NOMO-1 (cell line): ENCODE results near the gene LIME1.
"Not testable (repeated sequence)": the region's sequence is repeated elsewhere in the genome, so short reads cannot be mapped to it uniquely, and the experiment has no call there.

Source experiments
- DNase-seq, 2 experiments: peaks; one replicate each; lab custom pipeline; 2025; ENCODE audit not compliant: unreplicated experiment in 2 of 2; lab: John Stamatoyannopoulos, UW

Gene LIME1

DNA sequence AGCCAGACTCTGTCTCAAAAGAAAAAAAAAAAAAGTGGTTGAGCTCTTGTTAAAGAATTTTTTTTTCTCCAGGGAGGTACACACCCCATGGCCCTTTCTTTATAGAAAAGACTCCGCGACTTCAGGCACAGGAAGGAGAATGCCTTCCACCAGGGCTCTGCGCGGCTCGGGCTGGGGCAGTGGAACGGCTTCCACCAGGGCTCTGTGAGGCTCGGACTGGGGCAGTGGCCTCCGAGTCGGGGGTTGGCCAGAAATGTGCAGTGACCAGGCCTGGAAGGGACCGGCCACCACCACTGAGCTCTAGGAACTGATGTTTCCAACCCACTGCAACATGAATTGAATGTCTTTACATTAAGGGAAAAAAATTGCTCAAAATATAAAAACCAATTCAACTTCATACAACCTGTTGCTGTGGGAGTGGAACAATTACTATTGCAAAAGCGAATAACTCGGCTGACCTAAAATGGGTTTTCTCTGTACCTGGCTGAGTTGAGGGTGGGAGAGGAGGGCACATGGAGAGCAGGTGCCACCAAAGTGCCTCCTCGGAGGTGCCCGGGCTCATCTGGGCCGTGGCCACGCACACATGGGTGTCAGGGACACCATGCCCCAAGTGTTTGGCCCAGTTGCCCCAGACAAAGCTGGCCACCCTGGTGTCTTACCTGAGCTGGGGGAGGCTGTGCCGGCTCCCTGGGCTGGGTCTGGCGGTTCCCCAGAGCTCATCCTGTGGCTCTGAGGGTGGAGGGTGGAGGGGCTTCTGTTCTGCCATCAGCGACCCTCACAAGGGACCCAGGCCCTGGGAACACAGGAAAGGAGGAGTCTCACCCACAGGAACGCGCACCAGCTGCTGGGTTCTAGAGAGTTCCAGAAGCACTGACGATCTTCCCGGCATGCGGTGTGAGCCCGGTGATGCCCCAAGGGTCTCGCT lies 32.4 kb downstream of the LIME1 start:
- no peak for DNase-seq

DNA sequence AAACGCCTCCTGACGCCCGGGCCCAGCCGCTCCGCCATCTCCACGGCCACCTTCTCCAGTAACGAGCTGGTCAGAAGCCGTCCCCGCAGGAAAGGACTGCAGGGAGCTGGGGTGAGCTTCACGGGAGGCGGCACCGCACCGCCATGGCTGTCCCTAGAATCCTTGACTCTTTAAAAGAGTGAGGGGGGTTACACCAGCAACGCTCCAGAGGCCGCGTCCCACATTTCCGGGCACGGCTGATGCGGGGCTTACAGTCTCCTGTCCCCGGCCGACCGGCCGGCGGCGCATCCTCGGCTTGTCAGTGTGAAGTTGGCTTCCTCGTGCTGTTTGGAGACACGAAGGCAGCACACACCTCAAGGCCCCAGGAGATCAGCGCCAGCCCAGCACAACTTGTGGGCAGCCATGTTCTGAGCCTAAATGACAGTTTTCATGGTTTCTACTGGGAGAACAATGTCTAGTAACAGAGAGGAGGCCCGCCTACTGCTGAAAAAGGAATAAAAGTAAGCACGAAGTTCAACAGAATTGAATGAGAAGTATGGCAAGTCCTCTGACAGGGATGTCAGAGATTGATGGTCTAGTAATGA lies 33.5 kb downstream of the LIME1 start:
- no peak for DNase-seq

DNA sequence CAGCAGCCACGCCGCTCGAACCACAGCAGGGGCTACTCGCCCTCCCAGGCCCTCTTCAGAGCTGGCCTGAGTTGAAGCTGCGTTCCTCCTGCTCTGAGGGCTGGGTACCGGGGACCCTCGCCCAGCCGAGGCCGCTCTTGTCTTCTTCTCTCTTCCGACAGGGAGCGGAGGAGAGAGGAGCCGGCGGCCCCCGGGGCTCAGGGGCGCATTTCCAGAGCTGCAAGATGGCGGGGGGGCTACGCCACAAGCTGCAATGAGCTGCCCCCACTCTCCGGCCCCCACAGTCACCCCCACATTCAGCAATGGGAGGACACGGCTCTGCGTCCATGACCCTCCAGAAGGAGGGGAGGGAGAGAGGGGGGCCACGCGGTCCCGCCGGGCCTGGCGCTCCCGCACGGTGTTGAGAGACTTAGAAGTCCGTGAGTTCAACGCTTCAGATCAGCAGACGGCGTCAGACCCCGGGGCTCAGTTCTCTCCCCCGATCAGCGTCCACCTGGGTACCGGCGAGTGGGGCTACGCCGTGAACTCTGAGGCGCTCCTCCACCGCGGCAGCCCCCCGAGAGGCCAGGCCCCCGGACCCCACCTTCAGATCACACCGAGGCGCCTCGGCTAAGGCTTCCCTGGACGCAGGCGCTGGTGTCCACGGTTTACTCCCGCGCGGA lies 34.7 kb downstream of the LIME1 start:
- DNase-seq: no peak

DNA sequence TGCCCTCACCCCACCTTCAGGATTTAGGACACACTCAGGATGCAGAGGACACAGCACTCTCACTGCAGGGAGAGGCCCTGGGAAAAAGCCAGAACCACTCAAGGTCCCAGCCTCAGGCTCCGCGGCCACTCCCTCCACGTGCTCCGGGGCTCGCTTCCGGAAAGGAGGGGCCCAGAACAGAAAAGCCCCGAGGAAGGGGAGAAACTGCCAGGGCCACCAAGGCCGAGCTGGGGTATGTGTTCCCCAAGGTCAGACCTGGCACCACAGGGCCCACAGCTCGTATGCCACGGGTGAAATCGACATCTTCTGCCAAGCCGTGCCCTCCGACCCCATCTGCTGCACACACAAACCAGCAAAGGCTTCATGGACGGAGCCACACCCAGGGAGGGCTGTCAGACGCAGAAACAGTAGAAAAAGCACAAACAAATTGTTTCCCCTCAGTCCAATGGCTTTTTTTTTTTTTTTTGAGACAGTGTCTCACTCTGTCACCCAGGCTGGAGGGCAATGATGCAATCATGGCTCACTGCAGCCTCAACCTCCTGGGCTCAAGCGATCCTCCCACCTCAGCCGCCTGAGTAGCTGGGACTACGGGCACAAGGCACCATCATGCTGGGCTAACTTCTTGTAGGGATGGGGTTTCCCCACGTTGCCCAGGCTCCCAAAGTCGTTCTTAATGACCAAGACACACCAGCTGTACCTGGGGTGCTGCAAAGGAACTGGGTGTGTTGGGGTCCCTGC lies 36.5 kb downstream of the LIME1 start:
- DNase-seq: peak; percentile 7 to 27

GRCh38 chr20:63773571-63774241 lies 37.2 kb downstream of the LIME1 start:
- no peak for DNase-seq

- no peak for DNase-seq
These were observed 37.8 kb downstream of the LIME1 start for GRCh38 chr20:63774306-63774705.

DNA sequence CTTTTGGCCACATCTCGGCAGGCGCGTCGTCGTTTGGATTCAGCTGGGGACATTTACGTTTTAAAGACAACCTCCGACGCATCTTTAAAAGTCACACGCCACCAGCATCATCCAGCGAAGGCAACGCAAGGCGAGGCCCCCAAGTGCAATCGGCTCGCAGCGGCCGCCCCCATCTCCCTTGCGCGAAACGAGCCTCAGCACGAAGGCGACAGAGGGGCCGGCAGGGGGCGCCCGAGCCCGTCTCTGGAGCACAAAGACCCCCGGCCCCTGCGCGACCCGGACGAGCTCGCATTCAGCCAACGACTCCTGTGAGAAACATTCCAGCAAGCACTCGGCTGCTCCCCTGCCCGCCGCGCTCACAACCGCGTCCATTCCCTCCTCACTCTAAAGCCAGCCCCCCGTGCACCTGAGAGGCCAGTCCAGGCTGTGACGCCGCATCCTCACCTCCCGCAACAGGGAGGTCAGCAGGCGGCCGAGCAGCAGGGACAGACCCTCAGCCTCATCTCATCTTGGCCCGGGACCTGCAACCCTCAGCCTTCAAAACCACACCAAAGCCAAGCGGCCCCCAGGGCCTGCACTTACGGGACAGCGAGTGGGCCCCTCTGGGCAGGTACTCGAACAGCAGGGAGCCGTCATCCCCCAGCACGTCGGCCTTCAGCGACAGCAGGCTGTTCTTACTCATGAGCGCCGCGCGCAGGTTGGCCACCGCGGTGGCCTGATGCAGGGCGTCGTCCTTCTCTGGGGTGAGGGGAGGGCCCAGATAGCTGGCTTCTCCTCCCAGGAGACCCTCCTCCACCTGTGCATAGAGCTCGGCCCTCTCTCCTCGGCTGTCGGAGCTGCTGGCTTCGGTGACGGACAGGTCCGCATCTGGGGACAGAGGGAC lies 38.9 kb downstream of the LIME1 start:
- DNase-seq: no peak

GRCh38 chr20:63776875-63777274 lies 40.4 kb downstream of the LIME1 start:
- not testable (repeated sequence) for DNase-seq

DNA sequence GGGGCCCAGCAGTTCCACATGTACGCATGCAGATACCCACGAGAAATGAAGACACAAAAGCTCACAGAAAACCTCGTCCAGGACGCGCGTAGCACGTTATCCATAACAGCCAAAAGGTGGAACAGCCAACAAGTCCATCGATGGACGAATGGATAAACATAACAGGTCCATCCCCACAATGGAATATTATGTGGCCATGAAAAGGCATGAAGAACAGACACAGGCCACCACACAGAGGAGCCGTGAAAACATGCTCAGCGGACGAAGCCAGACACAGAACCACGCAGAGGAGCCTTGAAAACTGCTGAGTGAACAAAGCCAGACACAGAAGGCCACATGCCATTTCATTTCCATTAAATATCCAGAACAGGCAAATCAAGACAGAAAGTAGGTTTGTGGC lies 41.1 kb downstream of the LIME1 start:
- no peak for DNase-seq

- DNase-seq: no peak
These were observed 41.7 kb downstream of the LIME1 start for GRCh38 chr20:63778034-63778752.

DNA sequence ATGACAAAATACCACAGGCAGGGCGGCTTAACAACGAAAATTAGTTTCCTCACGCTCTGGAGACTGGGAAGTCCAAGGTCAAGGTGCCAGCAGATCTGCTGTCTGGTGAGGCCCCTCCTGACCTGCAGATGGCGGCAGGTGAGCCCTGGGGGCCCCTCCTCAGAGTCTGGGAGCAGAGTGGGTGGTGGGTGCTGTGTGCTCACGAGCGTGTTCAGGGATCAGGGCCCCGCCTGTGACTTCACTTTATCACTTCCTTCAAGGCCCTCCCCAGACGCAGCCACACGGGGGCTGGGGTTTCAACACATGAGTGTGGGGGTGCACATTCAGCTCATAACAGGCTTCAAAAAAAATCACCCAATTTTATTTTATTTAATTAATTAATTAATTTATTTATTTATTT lies 42.4 kb downstream of the LIME1 start:
- no peak for DNase-seq

- no peak for DNase-seq
These were observed 44.7 kb downstream of the LIME1 start for GRCh38 chr20:63781181-63781580.

DNA sequence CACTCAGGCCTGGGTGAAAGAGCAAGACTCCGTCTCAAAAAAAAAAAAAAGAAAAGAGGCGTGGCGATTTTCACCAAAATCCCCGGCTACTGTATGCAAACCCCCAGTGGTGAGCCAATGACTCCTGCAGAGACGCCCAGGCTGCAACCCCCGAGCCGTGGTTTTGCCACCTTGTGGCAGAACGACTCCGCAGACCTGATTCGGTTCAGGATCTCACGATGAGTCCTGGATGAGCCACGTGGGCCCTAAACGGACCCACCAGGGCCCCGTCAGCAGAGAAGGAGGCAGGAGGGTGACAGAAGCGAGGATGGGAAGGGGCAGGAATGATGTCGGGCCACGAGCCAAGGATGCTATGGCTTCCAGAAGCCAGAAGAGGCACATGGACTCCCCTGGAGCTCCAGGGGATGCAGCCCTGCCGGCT lies 45.6 kb downstream of the LIME1 start:
- no peak for DNase-seq

DNA sequence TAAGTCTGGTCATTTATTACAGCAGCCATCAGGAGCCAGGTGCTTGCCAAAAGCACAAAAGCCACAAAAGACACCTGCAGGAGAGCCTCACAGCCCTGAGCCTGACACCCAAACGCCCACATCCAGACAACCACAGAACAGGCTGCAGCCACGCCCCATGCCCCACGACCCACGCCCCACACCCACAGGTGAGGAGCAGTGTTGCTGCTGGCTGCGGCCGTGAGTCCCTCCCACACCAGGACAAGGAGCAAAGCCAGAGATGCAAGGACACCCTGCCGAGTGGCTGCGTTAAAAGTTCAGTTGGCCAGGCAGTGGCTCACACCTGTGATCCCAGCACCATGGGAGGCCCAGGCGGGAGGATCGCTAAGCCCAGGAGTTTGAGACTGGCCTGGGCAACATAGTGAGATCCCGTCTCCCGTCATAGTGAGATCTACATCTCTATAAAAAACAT lies 46.1 kb downstream of the LIME1 start:
- DNase-seq: no peak

DNA sequence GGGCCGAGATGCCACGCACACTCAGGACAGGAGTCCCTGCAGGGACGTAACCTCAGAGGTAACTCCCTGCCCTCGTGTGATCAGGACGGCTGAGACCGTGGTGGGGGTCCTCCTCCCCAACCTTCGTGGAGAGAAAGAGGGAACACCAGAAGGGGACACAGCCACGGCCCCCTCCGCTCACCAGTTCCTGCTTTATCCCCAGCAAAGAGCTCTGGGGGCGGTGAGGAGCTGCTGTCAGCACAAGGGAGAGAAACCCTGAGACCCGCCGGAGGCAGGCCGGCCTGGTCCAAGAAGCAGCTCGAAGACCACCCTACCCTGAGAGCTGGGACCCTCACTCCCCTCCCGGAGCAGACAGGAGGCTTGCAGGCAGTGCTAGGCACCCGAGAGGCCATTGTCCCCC lies 47.5 kb downstream of the LIME1 start:
- no peak for DNase-seq

- no peak for DNase-seq
These were observed 49.2 kb downstream of the LIME1 start for GRCh38 chr20:63785691-63786131.

DNA sequence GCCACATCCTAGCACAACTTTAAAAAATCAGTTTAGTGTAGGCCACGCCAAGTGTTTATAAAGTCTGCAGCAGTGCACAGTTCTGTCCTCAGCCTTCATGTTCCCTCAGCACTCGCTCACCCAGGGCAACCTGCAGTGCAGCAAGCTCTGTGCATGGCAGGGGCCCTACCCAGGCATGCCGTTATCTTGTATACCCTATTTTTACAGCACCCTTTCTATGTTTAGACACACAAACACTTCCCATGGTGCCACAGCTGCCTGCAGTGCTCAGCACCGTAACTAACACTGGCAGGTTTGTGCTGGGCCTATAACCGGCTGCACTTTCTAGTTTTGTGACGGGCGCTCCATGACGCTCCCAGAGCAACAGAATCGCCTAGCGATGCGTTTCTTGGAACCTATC lies 50.8 kb downstream of the LIME1 start:
- DNase-seq: no peak

GRCh38 chr20:63787749-63788148 lies 51.3 kb downstream of the LIME1 start:
- no peak for DNase-seq
